Mononuclear cell (primary cell): ENCODE data around the gene MCRIP2. TPM values are rescaled to one million over a fixed set of nuclear protein-coding genes. Genes with fewer than 3 reads are reported as not detected.
A peak's percentile ranks its signal among the peaks of the same experiment; 100 is the strongest.
"Not testable (repeated sequence)": the region's sequence is repeated elsewhere in the genome, so short reads cannot be mapped to it uniquely, and the experiment has no call there.

Experiments used
- H3K27me3 ChIP-seq: 2 replicates; pipeline ENCODE4 v1.6.0; 2011; ENCODE audit warnings: low read length, control low read depth; ENCODE audit not compliant: insufficient read depth
- H3K4me1 ChIP-seq: 2 replicates; pipeline ENCODE4 v1.5.1; 2011; ENCODE audit warnings: mild to moderate bottlenecking, low read length, control low read depth; ENCODE audit not compliant: insufficient read depth
- H3K4me3 ChIP-seq: 2 replicates; pipeline ENCODE4 v1.5.1; 2011; ENCODE audit warnings: mild to moderate bottlenecking, low read length, moderate library complexity
- H3K9me3 ChIP-seq: 2 replicates; pipeline ENCODE4 v1.5.1; 2011; ENCODE audit warnings: low read depth, mild to moderate bottlenecking, control low read depth, low read length
- total RNA-seq: library from RNA; depleted of rRNA; stranded (reverse); fragments of >200 nt; gene quantifications from one replicate; pipeline ENCODE4 v1.2.3, GENCODE V29; 2012

Gene MCRIP2, protein sequence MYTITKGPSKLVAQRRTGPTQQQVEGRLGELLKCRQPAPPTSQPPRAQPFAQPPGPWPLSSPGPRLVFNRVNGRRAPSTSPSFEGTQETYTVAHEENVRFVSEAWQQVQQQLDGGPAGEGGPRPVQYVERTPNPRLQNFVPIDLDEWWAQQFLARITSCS
- total RNA-seq: 18.5 TPM

GRCh38 chr16:641326-642188 is at the start of gene MCRIP2:
Gene MCRIP2 (plus strand): TSS chr16:641828. CDS start chr16:641992, 164 bp downstream.
- Histone ChIP-seq H3K9me3 (no peaks in the 10 kb centered on the region), H3K4me1 (peaks cover 35% of the 10 kb centered on the region), H3K4me3 (peak within 1 kb of the TSS; percentile 52), H3K27me3 (no peaks in the 10 kb centered on the region)

- Histone ChIP-seq H3K9me3 (no peaks in the 10 kb centered on the region), H3K4me3 (no peak overlapping the region), H3K27me3 (no peaks in the 10 kb centered on the region), H3K4me1 (peaks cover 80% of the 10 kb centered on the region)
Observed at GRCh38 chr16:591892-592517, 49.6 kb upstream of the MCRIP2 start.

- H3K9me3 ChIP-seq: no peaks in the 10 kb centered on the region
- H3K27me3 ChIP-seq: no peaks in the 10 kb centered on the region
- H3K4me1 ChIP-seq: peaks cover 74% of the 10 kb centered on the region
- no peak overlapping the region for H3K4me3 ChIP-seq
Observed at GRCh38 chr16:592518-593306, 48.9 kb upstream of the MCRIP2 start.

DNA sequence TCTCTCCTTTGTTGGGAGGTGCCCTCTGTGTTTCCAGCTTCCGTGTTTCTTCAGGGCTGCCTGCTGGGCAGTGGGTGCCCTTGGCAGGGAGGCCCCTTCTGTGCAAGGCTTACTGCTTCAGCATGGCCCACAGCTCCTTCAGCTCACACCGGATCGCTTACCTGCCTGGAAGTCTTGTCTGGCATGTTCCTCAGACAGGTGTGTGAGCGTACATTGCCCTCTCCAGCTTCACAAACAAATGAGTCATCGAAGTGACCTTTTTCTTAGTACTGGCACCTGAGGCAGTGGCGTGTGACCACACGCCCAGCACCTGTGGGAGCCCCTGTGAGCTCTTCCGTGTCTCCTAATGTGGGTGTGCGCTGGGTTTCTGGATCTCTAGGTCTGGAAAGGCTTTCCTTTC is 48.2 kb upstream of the MCRIP2 start:
- H3K4me1 ChIP-seq: peaks cover 67% of the 10 kb centered on the region
- H3K4me3 ChIP-seq: no peak overlapping the region
- no peaks in the 10 kb centered on the region for H3K9me3 ChIP-seq
- no peaks in the 10 kb centered on the region for H3K27me3 ChIP-seq

DNA sequence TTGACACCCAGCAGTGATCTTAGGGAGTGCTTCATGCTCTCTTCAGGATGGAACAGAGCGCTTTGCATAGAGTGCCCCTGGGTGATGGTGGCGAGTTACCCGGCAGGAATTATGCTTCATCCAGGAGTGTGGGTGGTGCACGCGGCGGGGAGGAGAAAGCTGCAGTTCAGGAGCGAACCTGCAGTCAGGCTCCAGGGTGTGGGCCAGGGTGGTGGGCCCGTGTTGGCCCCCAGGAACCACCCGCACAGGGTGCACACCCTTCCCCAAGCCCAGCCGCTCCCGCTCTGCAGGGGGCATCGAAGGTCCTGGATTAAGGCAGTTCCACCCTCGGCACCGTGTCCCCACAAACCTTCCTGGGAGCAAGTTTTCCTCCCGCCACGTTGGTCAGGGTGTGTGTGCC is 47.8 kb upstream of the MCRIP2 start:
- Histone ChIP-seq H3K4me1 (peaks cover 63% of the 10 kb centered on the region), H3K9me3 (no peaks in the 10 kb centered on the region), H3K27me3 (no peaks in the 10 kb centered on the region), H3K4me3 (no peak overlapping the region)

DNA sequence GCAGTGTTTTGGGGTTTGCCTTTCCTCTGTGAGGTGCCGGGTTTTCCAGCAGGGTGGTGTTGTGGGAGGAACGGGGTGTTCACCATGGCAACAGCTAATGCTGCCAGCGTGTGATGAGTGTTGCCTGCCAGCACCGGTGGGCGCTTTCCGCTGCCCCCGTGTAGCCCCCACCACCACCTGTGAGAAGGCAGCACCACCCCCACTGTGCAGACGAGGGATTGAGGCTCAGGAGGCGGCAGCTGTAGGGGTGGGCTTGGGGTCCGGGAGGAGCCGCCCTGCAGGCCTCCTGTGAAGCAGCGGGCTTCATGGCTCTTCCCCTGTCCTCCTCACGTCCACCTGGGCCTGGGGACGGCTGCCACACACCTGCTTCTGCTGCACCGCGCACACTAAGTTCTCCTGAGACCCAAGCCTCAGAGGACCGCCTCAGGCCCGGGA is 46.5 kb upstream of the MCRIP2 start:
- H3K4me1 ChIP-seq: peaks cover 63% of the 10 kb centered on the region
- H3K4me3 ChIP-seq: no peak overlapping the region
- H3K27me3 ChIP-seq: no peaks in the 10 kb centered on the region
- H3K9me3 ChIP-seq: no peaks in the 10 kb centered on the region

DNA sequence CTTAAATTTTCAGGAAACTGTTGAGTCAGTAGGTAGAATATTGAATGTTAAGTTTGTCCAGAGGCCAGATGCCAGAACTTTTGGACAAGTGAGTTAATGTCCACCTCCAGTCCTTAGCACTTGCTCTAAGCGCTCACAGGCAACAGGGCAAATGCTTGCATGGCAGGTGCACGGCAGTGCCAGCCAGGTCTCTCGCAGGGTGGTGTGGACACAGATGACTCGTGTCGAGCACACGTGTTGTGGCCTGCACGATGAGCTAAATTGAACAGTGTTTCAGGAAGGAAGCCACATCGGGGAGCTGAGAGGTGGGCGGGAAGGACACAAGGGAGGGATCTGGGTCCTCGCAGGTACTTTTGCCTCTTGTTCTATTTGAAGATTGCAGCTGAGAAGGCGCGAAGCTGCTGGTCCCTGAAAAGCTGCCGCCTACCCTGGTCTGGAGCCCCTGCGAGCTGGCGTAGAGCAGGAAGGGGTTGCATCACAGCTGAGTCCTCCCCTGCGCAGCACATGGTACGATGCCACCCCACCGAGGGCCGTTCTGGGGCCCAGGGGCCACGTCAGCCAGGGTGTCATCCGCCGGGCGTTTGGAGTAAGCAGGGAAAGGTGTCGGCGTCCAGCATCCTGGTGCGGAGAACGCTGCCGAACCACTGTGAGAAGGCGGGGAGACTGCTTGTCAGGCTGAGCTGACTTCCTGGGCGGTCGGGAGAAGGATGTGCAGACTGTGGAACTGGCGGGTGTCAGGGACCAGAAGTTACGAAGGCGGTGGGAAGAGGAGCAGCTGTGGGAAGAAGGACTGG is 45.5 kb upstream of the MCRIP2 start:
- no peak overlapping the region for H3K4me3 ChIP-seq
- no peaks in the 10 kb centered on the region for H3K27me3 ChIP-seq
- H3K4me1 ChIP-seq: peaks cover 54% of the 10 kb centered on the region
- H3K9me3 ChIP-seq: no peaks in the 10 kb centered on the region

DNA sequence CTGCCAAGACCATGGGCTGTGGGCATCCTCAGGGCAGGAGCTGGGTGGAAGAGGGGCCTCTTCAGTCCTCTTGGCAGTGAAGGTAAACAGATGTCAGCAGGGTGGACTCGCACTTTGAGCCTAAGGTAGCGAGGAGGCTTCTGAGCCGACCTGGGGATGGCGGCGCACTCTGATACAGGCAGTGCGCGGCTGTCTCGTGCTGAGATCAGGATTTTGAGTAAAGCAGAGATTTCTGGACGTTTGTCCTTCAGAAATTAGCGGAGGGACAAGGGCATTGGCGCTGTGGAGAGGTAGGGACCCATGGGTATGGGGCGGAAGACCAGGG is 44.9 kb upstream of the MCRIP2 start:
- Histone ChIP-seq H3K4me3 (no peak overlapping the region), H3K4me1 (peaks cover 48% of the 10 kb centered on the region), H3K27me3 (no peaks in the 10 kb centered on the region), H3K9me3 (no peaks in the 10 kb centered on the region)

DNA sequence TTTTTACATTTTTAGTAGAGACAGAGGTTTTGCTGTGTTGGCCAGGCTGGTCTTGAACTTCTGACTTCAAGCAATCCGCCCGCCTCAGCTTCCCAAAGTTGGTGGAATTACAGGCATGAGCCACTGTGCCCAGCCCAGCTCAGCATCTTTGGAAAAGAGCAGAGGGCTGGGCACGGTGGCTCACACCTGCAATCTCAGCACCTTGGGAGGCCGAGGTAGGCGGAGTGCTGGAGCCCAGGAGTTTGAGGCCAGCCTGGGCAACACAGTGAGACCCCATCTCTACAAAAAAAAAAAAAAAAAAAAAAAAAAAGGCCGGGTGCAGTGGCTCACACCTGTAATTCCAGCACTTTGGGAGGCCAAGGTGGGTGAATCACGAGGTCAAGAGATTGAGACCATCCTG is 44.0 kb upstream of the MCRIP2 start:
- not testable (repeated sequence) for H3K4me3 ChIP-seq, H3K9me3 ChIP-seq, H3K27me3 ChIP-seq
- peaks cover 39% of the 10 kb centered on the region for H3K4me1 ChIP-seq

DNA sequence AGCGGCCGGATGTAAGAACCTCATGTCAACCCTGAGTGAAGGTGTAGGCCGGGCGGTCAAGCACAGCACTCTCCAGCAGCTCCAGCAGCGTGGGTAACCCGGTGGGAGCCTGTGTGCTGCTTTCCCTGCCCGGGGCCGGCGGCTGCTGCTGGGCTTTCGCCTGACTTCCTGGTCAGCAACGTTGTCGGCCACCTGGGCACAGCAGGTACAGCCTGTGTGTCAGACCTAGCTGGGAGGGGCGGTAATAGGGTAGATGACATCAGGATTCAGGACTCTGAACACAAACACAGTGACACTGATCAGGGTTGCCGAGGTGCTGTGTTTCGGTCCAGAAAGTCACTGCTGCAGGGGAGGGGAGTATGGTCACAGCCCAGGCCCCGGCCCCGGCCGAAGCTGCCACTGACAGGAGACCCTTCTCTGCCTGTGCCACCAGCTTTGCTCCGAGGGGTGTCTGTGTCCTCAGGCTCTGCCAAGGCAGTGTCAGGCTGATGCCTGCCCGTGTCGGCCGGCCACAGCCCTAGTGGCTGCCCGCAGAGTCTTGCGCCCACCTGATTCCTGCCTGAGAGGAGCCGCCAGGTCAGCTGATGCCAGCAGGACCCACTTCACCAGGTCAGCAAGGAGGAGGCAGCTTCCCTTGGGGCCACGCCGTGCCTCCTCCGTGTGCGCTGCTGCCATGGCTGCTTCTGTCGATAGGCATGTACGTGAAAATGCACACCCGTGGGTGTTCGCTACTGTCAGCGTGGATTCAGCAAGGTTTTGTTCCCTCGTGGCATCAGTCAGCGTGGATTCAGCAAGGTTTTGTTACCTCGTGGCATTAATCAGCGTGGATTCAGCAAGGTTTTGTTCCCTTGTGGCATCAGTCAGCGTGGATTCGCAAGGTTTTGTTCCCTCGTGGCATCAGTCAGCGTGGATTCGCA is 42.5 kb upstream of the MCRIP2 start:
- H3K27me3 ChIP-seq: no peaks in the 10 kb centered on the region
- H3K4me3 ChIP-seq: no peak overlapping the region
- peaks cover 25% of the 10 kb centered on the region for H3K4me1 ChIP-seq
- no peaks in the 10 kb centered on the region for H3K9me3 ChIP-seq

DNA sequence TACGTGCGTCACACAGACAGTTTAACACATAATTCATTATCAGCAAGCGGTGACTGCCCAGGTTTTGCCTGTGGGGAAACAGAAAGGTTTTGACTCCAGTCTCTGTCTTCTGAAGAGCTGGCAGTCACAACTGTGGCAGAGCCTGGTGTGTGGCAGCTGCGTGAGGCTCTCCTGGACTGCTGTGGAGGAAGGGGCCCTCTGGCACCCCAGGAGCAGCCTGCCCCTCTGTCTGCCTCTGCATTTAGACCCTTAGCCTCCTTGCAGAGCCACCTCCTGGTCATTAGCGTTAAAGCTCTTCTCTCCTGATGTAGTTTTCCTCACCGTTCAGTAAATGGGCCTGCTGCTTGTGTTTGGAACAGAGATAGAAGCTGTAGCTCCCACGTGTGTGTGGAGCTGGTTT is 40.8 kb upstream of the MCRIP2 start:
- Histone ChIP-seq H3K4me1 (peaks cover 12% of the 10 kb centered on the region), H3K27me3 (no peaks in the 10 kb centered on the region), H3K9me3 (no peaks in the 10 kb centered on the region), H3K4me3 (no peak overlapping the region)

DNA sequence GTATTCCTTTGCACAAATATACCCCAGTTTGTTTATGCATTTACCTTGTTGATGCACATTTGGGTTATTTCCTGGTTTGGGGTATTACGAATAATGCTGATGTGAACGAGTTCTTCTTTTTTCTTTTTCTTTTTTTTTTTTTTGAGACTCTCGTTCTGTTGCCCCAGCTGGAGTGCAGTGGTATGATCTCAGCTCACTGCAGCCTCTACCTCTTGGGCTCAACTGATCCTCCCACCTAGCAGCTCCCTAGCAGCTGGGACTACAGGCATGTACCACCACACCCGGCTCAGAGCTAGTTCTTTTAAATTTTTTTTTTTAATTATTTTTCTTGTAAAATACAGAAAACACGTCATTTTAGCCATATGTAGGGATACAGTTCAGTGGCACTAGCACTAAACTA is 37.7 kb upstream of the MCRIP2 start:
- no peaks in the 10 kb centered on the region for H3K4me1 ChIP-seq
- H3K9me3 ChIP-seq: no peaks in the 10 kb centered on the region
- no peak overlapping the region for H3K4me3 ChIP-seq
- H3K27me3 ChIP-seq: no peaks in the 10 kb centered on the region

DNA sequence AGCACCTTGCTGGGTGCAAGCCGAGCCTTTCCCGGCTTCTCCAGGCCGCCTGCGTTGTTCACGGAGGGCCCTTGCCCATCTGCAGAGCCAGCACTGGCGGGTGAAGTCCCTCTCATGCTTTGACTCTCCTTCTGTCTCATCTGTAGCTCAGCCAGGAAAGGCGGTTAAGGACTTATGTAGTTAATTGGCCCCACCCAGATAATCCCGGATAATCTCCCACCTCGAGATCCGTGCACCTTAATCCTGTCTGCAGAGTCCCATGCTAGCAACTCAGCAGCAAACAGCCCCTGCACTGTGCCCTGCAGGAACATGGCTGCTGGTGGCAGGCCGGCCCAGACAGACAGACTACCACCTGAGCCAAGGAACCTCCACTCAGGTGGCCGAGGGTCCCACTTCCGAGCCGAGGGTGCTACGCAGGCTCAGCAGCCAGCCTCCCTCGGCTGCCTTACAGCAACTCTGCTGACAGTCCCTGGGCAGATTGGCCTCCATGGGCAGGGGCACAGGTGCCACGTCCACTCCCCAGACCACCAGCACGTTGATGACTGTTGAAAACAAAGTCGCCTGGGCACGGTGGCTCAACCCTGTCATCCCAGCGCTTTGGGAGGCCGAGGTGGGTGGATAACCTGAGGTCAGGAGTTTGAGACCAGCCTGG is 34.8 kb upstream of the MCRIP2 start:
- Histone ChIP-seq H3K9me3 (no peaks in the 10 kb centered on the region), H3K4me3 (no peak overlapping the region), H3K27me3 (no peaks in the 10 kb centered on the region), H3K4me1 (no peaks in the 10 kb centered on the region)
